AG04450 (cell line): ENCODE measurements around the gene SGSM2. TPM values are rescaled to one million over a fixed set of nuclear protein-coding genes. Genes with fewer than 3 reads are reported as not detected.

Experiments used
- CTCF ChIA-PET: fragments of 300-600, 350-600 bp; formaldehyde crosslinking; extraction: SDS; loops from one replicate; lab custom pipeline; 2022; ENCODE audit warnings: antibody characterized with exemption, inconsistent platforms; lab: Charles Lee
- POLR2A ChIA-PET: fragments of 350-600 bp; formaldehyde crosslinking; extraction: SDS; loops from one replicate; lab custom pipeline; 2021; ENCODE audit warnings: antibody characterized with exemption, inconsistent platforms; lab: Yijun Ruan, JAX
- DNase-seq: peaks from one replicate; pipeline ENCODE4 v3.0.0-alpha.2; 2011; ENCODE audit warnings: low read depth, low spot score
- H3K27ac ChIP-seq: one replicate; pipeline ENCODE4 v1.5.1; 2012; ENCODE audit warnings: low read depth, low read length, control low read depth
- H3K27me3 ChIP-seq: one replicate; pipeline ENCODE4 v1.6.0; 2012; ENCODE audit warnings: low read length; ENCODE audit not compliant: control insufficient read depth, insufficient read depth
- H3K4me3 ChIP-seq: 2 replicates; pipeline ENCODE4 v1.5.1; 2011; ENCODE audit warnings: mild to moderate bottlenecking, low read depth, low read length, control low read depth
- H3K9me3 ChIP-seq: 2 replicates; pipeline ENCODE4 v1.5.1; 2012; ENCODE audit warnings: low read length; ENCODE audit not compliant: control insufficient read depth, insufficient read depth
- CTCF ChIP-seq: IDR thresholded peaks from 2 replicates; pipeline ENCODE4 v1.5.1; 2011; ENCODE audit warnings: low read depth, low read length, control low read depth, inconsistent platforms
- polyA plus RNA-seq: library from polyadenylated mRNA; depleted of rRNA; stranded (reverse); fragments of >200 nt; gene quantifications from 2 replicates; pipeline ENCODE4 v1.2.3, GENCODE V29; 2011

SGSM2 gene
- polyA plus RNA-seq, 1 experiment, result 19.7 TPM

GRCh38 chr17:2372681-2373080, 35.4 kb downstream of the SGSM2 start:
- Histone ChIP-seq H3K9me3 (no peaks in the 10 kb centered on the region), H3K4me3 (no peak overlapping the region), H3K27me3 (no peaks in the 10 kb centered on the region), H3K27ac (no peak overlapping the region)
- ChIA-PET POLR2A (no interaction called here), CTCF (interaction anchor here (1.2 to 1.7 kb wide), 2 partner anchors 9 to 43 kb away, joined by 3 to 6 read pairs; no protein-coding TSS in a partner anchor)
- DNase-seq, result no peak
- no peak for TF ChIP-seq CTCF

DNA sequence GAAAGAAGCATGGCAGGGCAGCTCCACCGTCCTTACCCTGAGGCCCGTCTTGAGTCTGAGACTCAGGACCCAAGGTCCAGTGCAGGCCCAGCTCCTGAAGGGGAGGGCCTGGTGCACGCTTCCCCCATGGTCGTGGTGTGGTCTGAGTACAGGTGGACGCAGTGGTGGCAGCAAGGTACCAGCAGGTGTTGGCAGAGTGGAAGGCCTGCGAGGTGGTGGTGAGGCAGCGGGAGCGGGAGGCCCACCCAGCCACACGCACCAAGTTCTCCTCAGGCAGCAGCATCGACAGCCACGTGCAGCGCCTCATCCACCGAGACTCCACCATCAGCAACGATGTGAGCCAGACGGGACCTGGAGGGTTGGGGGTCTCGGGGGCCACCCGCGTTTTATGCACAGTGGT, 35.9 kb downstream of the SGSM2 start:
- H3K27me3 ChIP-seq, result no peaks in the 10 kb centered on the region
- no peak overlapping the region for H3K4me3 ChIP-seq
- ChIA-PET POLR2A (no interaction called here), CTCF (interaction anchor here (1.2 to 1.7 kb wide), 2 partner anchors 9 to 43 kb away, joined by 3 to 6 read pairs; no protein-coding TSS in a partner anchor)
- no peak overlapping the region for H3K27ac ChIP-seq
- no peak for TF ChIP-seq CTCF
- DNase-seq, result no peak
- H3K9me3 ChIP-seq, result no peaks in the 10 kb centered on the region

DNA sequence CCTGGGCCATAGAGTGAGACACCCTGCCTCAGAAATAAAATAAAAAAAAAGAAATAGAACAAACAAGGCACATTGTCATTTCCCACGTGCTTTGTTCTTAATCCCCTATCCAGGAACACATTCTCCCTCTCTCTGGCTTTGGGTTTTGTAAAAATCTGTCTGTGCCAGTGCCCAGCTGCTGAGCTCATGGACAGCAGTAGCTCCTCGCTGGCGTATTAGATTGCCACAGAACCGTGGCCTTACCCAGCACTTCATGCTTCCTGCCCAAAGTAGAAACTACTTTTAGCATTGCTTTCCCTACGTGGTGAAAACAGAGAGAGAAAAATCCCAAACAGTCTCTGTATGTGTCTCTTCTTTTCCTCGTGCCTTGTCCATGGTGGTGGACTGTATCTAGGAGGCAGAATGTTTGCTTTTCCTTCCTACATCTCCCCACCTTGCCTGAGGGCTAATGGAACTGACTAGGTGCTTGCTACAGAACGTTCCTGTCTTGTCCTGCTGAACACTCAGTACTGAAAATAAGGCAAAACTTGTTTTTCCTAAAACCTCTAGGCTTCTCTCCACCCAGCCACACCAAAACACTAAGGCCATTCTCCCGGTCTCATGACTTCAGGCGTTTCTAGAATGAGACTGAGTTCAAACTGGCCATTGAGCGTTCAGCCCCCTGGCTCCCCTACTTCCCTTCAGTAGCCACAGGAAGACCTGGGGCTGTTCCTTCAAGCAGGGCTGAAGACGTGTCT, 37.4 kb downstream of the SGSM2 start:
- no peak for DNase-seq
- POLR2A ChIA-PET, result no interaction called here
- no peak for TF ChIP-seq CTCF
- H3K27ac ChIP-seq, result no peak overlapping the region
- H3K9me3 ChIP-seq, result no peaks in the 10 kb centered on the region
- CTCF ChIA-PET, result interaction anchor here (1.0 to 1.5 kb wide), 3 partner anchors 8 to 41 kb away, joined by 3 to 5 read pairs (median 3); no protein-coding TSS in a partner anchor
- H3K27me3 ChIP-seq, result no peaks in the 10 kb centered on the region
- no peak overlapping the region for H3K4me3 ChIP-seq

DNA sequence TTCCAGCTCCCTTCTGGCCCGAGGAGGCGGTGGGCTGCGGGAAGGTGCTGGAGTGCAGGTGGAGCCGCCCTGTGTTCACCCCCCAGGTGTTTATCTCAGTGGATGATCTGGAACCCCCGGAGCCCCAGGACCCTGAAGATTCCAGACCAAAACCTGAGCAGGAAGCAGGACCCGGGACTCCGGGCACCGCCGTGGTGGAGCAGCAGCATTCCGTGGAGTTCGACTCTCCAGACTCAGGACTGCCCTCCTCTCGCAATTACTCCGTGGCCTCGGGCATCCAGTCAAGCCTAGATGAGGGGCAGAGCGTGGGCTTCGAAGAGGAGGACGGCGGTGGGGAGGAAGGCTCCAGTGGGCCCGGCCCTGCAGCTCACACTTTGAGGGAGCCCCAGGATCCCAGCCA, 38.1 kb downstream of the SGSM2 start:
- Histone ChIP-seq H3K9me3 (no peaks in the 10 kb centered on the region), H3K27ac (no peak overlapping the region), H3K4me3 (no peak overlapping the region), H3K27me3 (no peaks in the 10 kb centered on the region)
- POLR2A ChIA-PET, result no interaction called here
- TF ChIP-seq CTCF, result no peak
- no peak for DNase-seq
- CTCF ChIA-PET, result interaction anchor here (1.0 kb wide), 1 partner anchor 41 kb away, joined by 3 read pairs; no protein-coding TSS in a partner anchor

DNA sequence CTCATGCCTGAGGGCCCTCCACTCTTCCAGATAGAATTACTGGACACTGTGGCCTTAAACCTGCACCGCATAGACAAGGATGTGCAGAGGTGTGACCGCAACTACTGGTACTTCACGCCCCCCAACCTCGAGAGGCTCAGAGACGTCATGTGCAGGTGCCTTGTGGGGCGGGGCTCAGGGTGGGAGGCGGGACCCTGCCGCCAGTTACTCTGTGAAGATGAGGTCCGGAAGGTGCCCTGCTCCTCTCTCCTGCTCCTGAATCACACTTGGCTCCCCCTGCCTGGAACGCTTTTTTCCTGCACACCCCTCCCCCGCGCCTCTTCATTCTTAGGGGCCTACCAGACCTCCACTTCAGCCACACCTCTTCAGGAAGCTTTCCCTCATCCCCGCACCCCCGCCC, 38.8 kb downstream of the SGSM2 start:
- no peak for DNase-seq
- Histone ChIP-seq H3K27ac (no peak overlapping the region), H3K4me3 (no peak overlapping the region), H3K9me3 (no peaks in the 10 kb centered on the region), H3K27me3 (no peaks in the 10 kb centered on the region)
- ChIA-PET POLR2A (no interaction called here), CTCF (no interaction called here)
- no peak for TF ChIP-seq CTCF
